ENCODE measurements around the gene DSCAML1.

GRCh38 chr11:117572671-117573070 lies 224.3 kb downstream of the DSCAML1 start:
- TF ChIP-seq CTCF (conservative IDR thresholded peaks at IDR 0.05; ENCODE audit: low read length), result no peak
- no peak for TF ChIP-seq EZH2phosphoT487 (IDR thresholded peaks at IDR 0.05; ENCODE audit: borderline replicate concordance, low read depth, low read length)

Data from OCI-LY7 (cell line).